ENCODE data around the gene RAD51B. TPM values are rescaled to one million over a fixed set of nuclear protein-coding genes. Genes with fewer than 3 reads are reported as not detected.

Gene RAD51B
- total RNA-seq, 4 donors from 2014 or later: 6.2 to 39.9 (median 12.9) TPM

DNA sequence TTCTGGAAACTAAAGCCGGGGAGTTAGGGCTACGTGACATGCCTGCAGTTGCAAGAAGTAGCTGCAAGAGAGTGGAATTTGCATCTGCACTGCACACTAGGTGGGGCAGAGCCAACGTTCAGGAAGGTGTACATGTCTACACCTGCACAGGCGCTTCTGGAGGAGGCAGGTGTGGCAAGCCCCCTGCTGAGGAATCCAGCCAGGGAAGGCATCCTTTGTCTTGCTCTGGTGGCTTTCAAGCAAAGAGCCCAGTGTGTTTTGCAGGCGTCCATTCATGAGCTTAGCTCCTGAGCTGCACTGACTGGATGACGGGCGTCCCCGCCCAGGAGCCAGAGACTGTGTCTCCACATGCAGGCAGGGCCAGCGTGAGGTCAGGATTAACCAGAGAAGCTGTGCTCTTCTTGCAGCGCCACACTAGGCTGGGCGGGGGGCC, 856.9 kb downstream of the RAD51B start:
- TF ChIP-seq, protein P1, sequence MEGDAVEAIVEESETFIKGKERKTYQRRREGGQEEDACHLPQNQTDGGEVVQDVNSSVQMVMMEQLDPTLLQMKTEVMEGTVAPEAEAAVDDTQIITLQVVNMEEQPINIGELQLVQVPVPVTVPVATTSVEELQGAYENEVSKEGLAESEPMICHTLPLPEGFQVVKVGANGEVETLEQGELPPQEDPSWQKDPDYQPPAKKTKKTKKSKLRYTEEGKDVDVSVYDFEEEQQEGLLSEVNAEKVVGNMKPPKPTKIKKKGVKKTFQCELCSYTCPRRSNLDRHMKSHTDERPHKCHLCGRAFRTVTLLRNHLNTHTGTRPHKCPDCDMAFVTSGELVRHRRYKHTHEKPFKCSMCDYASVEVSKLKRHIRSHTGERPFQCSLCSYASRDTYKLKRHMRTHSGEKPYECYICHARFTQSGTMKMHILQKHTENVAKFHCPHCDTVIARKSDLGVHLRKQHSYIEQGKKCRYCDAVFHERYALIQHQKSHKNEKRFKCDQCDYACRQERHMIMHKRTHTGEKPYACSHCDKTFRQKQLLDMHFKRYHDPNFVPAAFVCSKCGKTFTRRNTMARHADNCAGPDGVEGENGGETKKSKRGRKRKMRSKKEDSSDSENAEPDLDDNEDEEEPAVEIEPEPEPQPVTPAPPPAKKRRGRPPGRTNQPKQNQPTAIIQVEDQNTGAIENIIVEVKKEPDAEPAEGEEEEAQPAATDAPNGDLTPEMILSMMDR (IDR thresholded peaks at IDR 0.05): peak in 2 of 6 experiments; percentile 11 to 15
- TF ChIP-seq POLR2A (IDR thresholded peaks at IDR 0.05): no peak
- WGBS, 2 donors: 49 to 63% methylated on average over 3 to 6 of the region's 11 CpGs
- H3K36me3 ChIP-seq: no peaks in the 10 kb centered on the region
- intact Hi-C loops (cut with DNase I): loop anchor here (5.0 to 10.0 kb wide), 2 partner anchors 111 to 132 kb away; no protein-coding TSS in a partner anchor
- no peak for DNase-seq
- peak overlapping the region; percentile 83 to 93 (median 85) for H3K27ac ChIP-seq
- H3K9me3 ChIP-seq: no peaks in the 10 kb centered on the region
- H3K27me3 ChIP-seq: no peaks in the 10 kb centered on the region
- peaks cover 42 to 86% (median 63%) of the 10 kb centered on the region in 3 donors for H3K4me1 ChIP-seq
- no peak overlapping the region for H3K4me3 ChIP-seq

DNA sequence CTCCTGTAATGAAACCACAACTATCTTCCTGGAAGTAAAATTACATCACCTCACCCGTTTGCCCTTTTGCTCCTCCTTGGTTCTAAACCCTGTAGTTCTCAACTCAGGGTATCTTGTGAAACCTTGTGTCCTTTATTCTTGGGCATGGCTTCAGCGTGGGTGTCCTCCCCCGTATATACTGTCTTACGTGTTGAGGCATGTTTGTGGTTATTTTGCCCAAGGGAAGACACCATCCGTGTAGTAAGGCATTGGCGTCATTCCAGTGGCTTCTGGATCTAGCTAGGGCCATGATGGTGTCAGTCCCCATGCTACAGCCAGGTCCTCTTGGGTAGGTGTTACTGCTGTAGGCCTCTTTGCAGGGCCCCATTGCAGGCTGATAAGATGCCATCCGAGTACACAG, 857.9 kb downstream of the RAD51B start:
- DNase-seq: no peak
- Histone ChIP-seq H3K27me3 (no peaks in the 10 kb centered on the region), H3K27ac (peak overlapping the region; percentile 82 to 93 (median 84)), H3K36me3 (no peaks in the 10 kb centered on the region), H3K4me1 (peaks cover 49 to 86% (median 65%) of the 10 kb centered on the region in 3 donors), H3K4me3 (no peak overlapping the region), H3K9me3 (no peaks in the 10 kb centered on the region)
- no peak for TF ChIP-seq POLR2A (IDR thresholded peaks at IDR 0.05)
- TF ChIP-seq, protein P1 (IDR thresholded peaks at IDR 0.05): no peak
- WGBS, 2 donors: 41 to 52% methylated on average over 7 of the region's 7 CpGs
- intact Hi-C loops (cut with DNase I): loop anchor here (5.0 to 10.0 kb wide), 2 partner anchors 110 to 133 kb away; no protein-coding TSS in a partner anchor

DNA sequence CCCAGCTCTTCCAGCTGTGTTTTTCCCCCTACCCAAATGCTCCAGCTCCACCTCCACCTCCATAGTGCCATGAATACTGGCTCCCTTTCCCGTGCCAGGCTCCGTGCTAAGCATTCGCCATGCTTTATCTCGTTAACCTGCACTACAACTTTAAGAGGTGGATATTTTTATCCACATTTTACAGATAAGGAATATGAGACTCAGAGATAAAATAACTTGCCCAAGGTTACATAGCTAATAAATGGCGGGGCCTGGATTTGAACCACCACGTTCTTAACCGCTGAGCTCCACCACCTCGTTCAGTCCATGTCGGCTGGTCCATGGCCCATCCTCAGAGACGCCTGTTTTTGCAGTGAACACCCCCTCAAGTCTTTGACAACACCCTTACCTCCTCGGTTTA, 858.3 kb downstream of the RAD51B start:
- H3K27ac ChIP-seq: peak overlapping the region; percentile 82 to 93 (median 84)
- H3K9me3 ChIP-seq: no peaks in the 10 kb centered on the region
- no peaks in the 10 kb centered on the region for H3K36me3 ChIP-seq
- H3K27me3 ChIP-seq: no peaks in the 10 kb centered on the region
- peaks cover 47 to 86% (median 63%) of the 10 kb centered on the region in 3 donors for H3K4me1 ChIP-seq
- WGBS, 2 donors: 83 to 87% methylated on average over 11 of the region's 11 CpGs
- no peak overlapping the region for H3K4me3 ChIP-seq
- intact Hi-C loops (cut with DNase I): loop anchor here (5.0 to 10.0 kb wide), 2 partner anchors 109 to 133 kb away; no protein-coding TSS in a partner anchor
- DNase-seq: no peak
- TF ChIP-seq, protein P1 (IDR thresholded peaks at IDR 0.05): no peak
- no peak for TF ChIP-seq POLR2A (IDR thresholded peaks at IDR 0.05)

DNA sequence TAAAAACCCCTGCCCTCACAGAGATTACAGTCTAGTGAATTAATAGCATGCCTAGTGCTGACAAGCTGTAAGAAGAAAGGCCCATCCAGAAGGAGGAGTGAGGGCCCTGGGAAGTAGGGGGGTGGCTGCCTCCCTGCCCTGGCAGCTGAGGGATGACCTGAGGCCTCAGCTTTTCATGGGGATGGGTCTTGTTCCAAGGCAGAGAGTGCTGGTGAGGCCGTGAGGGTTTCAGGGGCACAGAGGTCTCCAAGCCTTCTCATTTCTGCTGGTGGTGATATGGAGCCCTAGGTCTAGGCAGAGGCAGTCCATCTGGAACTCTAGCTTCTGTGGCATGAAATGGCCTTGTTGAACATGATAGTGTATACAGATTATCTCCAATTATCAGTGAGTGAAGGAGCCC, 858.9 kb downstream of the RAD51B start:
- no peak for DNase-seq
- 83 to 100% methylated on average over 1 of the region's 1 CpG for WGBS, 2 donors
- no peaks in the 10 kb centered on the region for H3K27me3 ChIP-seq
- H3K36me3 ChIP-seq: no peaks in the 10 kb centered on the region
- H3K9me3 ChIP-seq: no peaks in the 10 kb centered on the region
- peak overlapping the region; percentile 82 to 93 (median 84) for H3K27ac ChIP-seq
- H3K4me1 ChIP-seq: peaks cover 53 to 87% (median 68%) of the 10 kb centered on the region in 3 donors
- TF ChIP-seq, protein P1 (IDR thresholded peaks at IDR 0.05): no peak
- TF ChIP-seq POLR2A (IDR thresholded peaks at IDR 0.05): no peak
- no peak overlapping the region for H3K4me3 ChIP-seq
- intact Hi-C loops (cut with DNase I): loop anchor here (5.0 to 10.0 kb wide), 2 partner anchors 109 to 134 kb away; no protein-coding TSS in a partner anchor

DNA sequence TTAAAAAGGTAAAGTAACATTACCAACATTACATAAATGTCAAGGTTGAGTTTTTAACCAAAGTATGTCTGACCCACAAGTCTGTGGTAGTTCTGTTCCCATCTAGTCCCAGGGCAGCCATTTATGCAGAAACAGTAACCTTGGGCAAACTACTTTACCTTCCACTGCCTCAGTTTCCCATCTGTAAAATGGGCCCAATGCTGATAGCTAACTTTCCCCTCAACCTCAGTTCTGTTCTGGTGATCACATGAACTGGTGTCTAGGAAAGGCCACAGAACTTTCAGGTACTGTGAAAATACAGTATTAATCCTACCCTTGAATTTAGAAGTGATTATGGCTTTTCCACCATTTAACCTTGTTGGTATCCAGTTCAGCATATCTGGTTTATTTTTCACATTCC, 859.7 kb downstream of the RAD51B start:
- TF ChIP-seq POLR2A (IDR thresholded peaks at IDR 0.05): no peak
- TF ChIP-seq, protein P1 (IDR thresholded peaks at IDR 0.05): no peak
- no peaks in the 10 kb centered on the region for H3K9me3 ChIP-seq
- H3K27ac ChIP-seq: peak overlapping the region in 3 of 4 donors; percentile 86 to 93 (median 87)
- H3K4me3 ChIP-seq: no peak overlapping the region
- H3K36me3 ChIP-seq: no peaks in the 10 kb centered on the region
- peaks cover 61 to 95% (median 76%) of the 10 kb centered on the region in 3 donors for H3K4me1 ChIP-seq
- intact Hi-C loops (cut with DNase I): loop anchor here (5.0 to 10.0 kb wide), 2 partner anchors 108 to 134 kb away; no protein-coding TSS in a partner anchor
- no peaks in the 10 kb centered on the region for H3K27me3 ChIP-seq
- DNase-seq: no peak
